ENCODE results near the gene SLC16A10. TPM values are rescaled to one million over a fixed set of nuclear protein-coding genes. Genes with fewer than 3 reads are reported as not detected.

Gene SLC16A10
- total and polyA plus RNA-seq, 2 donors (not counting 3 experiments of a cell fraction or from before 2014, with no cell fraction given): not detected

GRCh38 chr6:111276335-111276734 lies 189.0 kb downstream of the SLC16A10 start:
- H3K79me2 ChIP-seq (ENCODE audit: control insufficient read depth, insufficient read depth, low read length): no peaks in the 10 kb centered on the region
- ChIA-PET POLR2A (no interaction called here), CTCF (no interaction called here)
- intact Hi-C loops (cut with micrococcal nuclease): no loop called here
- H3K27ac ChIP-seq (ENCODE audit: insufficient read depth, low read depth, low read length): no peak overlapping the region
- dilution Hi-C loops (cut with MboI; ENCODE audit: extremely low pct_ligation_motif_present, low sequenced_read_pairs): no loop called here
- no peaks in the 10 kb centered on the region for H3K27me3 ChIP-seq (ENCODE audit: control insufficient read depth in 2 of 2, insufficient read depth in 2 of 2, low read length in 2 of 2)
- no peak overlapping the region for H3K4me3 ChIP-seq (replicated peaks in 1 of 3; ENCODE audit: insufficient read depth in 1 of 3, low read depth in 1 of 3, low read length in 3 of 3)
- TF ChIP-seq GATA2 (IDR thresholded peaks at IDR 0.05; ENCODE audit: insufficient read depth, insufficient read length, low read depth, low read length) (no peak), CTCF (IDR thresholded peaks at IDR 0.05; ENCODE audit: extremely low read depth in 1 of 2, insufficient read depth in 1 of 2, low read depth in 1 of 2, low read length in 2 of 2) (no peak), EZH2 (IDR thresholded peaks at IDR 0.05; ENCODE audit: borderline replicate concordance, low read depth, low read length, severe bottlenecking) (no peak), POLR2AphosphoS5 (IDR thresholded peaks at IDR 0.05; ENCODE audit: insufficient read depth, low read depth, low read length) (no peak), MAX (IDR thresholded peaks at IDR 0.05; ENCODE audit: insufficient read depth, insufficient read length) (no peak), MYC (IDR thresholded peaks at IDR 0.05; ENCODE audit: low read depth, low read length) (no peak), FOS (IDR thresholded peaks at IDR 0.05; ENCODE audit: borderline replicate concordance, insufficient read depth, low read length) (no peak)
- H3K4me1 ChIP-seq (ENCODE audit: control insufficient read depth, extremely low read depth, insufficient read depth, low read length): no peaks in the 10 kb centered on the region
- no peak overlapping the region for H2AFZ ChIP-seq (ENCODE audit: low read depth, low read length)
- FAIRE-seq (no peak), DNase-seq (ENCODE audit: low read depth, low spot score) (no peak)
- peaks cover 2 to 5% of the 10 kb centered on the region in 2 experiments for H3K36me3 ChIP-seq (ENCODE audit: control insufficient read depth in 2 of 2, extremely low read depth in 1 of 2, insufficient read depth in 2 of 2, low read length in 2 of 2)
- no peaks in the 10 kb centered on the region for H3K9me1 ChIP-seq (replicated peaks; ENCODE audit: control insufficient read depth, extremely low read depth, insufficient read depth, low read length)
- no peak overlapping the region for H3K4me2 ChIP-seq (ENCODE audit: insufficient read depth, low read length)
- H4K20me1 ChIP-seq (replicated peaks; ENCODE audit: control insufficient read depth, extremely low read depth, insufficient read depth, low read length): no peaks in the 10 kb centered on the region
- H3K9ac ChIP-seq (replicated peaks; ENCODE audit: extremely low read depth, insufficient read depth, low read length): no peak overlapping the region
- no peaks in the 10 kb centered on the region for H3K9me3 ChIP-seq (replicated peaks; ENCODE audit: control insufficient read depth, insufficient read depth, low read length)
- BruUV-seq (replicated peaks): no TSS peak

All from endothelial cell of umbilical vein (primary cell).